GM12892 (cell line): ENCODE data around the gene RXRA.
A peak's percentile ranks its signal among the peaks of the same experiment; 100 is the strongest.

Experiments
- DNase-seq: peaks from one replicate; pipeline ENCODE4 v3.0.0; 2011; ENCODE audit not compliant: insufficient read length
- FAIRE-seq: peaks from 2 replicates; lab custom pipeline; 2011; peaks lifted over from hg19 to GRCh38; lab: Jason Lieb, UNC
- POLR2A ChIP-seq: IDR thresholded peaks from 2 replicates; pipeline ENCODE4 v1.6.1; 2011; ENCODE audit warnings: low read depth, low read length, control low read depth
- POLR2AphosphoS5 ChIP-seq: IDR thresholded peaks from 2 replicates; pipeline ENCODE4 v1.6.1; 2011; ENCODE audit warnings: low read depth, low read length, control low read depth
- TAF1 ChIP-seq: IDR thresholded peaks from 2 replicates; pipeline ENCODE4 v1.6.1; 2011; ENCODE audit warnings: low read depth, mild to moderate bottlenecking, control low read depth, low read length, borderline replicate concordance

RXRA gene

DNA sequence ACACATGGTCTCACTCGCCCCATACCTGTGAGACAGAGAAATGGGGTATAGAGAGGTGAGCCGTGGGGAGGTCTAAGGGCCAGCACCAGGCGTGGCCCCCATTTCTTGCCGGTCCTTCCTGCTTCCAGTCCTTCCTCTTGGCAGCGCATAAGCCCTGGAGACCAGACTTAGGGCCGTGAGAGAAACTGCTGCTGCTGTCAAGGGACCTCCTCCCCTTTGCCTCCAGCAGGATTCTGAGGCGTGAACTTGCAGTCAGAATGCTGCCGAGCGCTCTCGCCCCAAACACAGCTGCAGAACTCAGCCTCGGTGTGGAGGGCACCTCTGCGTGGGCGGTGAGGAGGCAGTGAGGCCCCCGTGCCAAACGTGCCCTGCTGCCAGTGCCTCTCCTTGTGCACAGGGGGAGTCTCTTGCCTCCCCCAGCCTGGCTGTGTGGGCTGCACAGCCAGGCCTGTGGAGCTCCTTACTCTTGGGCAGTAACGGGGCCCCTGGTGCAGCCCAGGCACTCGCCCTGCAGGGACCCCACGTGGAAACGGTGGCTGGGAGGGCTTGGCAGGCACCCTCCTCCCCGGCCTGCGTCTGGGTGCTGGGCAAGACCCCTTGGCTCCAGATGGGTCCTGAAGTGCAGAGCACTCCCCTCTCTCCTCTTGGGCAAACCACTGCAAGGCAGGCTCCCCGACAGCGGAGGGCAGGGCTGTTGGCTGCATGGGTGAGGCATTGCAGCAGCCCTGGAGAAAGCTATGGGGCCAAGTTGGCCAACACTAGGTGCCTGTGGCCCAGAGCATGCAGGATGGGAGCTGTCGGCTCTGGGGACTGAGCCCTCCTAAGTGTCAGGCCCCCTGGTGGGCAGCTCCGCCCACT is 85.4 kb downstream of the RXRA start:
- no peak for TF ChIP-seq POLR2AphosphoS5
- TF ChIP-seq TAF1 = no peak
- TF ChIP-seq POLR2A = no peak
- no peak for DNase-seq
- FAIRE-seq = no peak

DNA sequence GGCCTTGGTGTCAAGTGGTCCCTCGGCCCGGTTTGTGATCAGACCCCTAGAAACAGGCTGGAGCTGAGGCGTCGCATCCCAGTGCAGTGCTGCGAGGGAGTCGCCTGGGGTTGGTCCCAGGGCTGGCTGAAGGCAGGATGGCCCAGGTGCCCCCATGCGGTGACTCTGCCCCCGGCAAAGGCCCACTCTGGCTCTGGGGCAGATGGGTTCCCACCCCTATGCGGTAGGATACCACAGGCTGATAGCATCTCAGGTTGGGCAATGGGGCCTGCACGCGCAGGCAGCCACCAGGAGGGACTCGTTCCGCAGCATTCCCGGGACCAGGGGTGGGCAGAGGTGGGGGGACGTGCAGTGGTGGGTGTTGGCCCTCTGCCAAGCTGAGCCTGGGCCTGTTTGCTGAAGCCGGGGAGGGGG is 86.0 kb downstream of the RXRA start:
- FAIRE-seq (no peak), DNase-seq (no peak)
- TF ChIP-seq POLR2AphosphoS5 (no peak), POLR2A (no peak), TAF1 (no peak)

DNA sequence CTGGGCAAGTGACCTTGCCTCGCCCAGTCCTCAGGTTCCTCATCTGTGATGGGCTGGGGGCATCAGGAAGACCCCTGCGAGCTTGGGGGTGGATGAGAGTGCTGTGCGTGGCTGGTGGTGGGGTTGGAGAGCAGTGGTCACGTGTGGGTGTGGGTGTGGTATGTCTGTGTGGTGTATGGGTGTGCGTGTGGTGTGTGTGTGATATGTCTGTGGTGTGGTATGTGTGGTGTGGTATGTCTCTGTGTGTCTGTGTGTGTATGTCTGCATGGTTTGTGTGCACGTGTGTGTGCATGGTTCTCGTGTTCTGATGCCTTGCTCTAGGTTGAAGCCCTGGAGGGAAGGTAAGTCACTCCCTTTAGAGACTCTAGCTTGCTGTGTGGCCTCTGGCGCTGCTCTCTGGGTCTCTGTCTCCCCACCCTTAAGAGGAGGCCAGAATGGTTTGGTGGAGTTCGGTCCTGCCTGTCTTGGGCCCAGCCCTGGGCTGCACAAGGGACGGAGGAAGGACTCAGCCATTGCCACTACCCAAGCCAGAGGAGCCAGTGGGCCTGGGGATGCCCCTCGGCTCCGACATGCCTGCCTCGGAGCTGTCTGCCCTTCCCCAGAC is 87.0 kb downstream of the RXRA start:
- DNase-seq (no peak), FAIRE-seq (no peak)
- no peak for TF ChIP-seq POLR2AphosphoS5
- no peak for TF ChIP-seq TAF1
- TF ChIP-seq POLR2A = no peak

DNA sequence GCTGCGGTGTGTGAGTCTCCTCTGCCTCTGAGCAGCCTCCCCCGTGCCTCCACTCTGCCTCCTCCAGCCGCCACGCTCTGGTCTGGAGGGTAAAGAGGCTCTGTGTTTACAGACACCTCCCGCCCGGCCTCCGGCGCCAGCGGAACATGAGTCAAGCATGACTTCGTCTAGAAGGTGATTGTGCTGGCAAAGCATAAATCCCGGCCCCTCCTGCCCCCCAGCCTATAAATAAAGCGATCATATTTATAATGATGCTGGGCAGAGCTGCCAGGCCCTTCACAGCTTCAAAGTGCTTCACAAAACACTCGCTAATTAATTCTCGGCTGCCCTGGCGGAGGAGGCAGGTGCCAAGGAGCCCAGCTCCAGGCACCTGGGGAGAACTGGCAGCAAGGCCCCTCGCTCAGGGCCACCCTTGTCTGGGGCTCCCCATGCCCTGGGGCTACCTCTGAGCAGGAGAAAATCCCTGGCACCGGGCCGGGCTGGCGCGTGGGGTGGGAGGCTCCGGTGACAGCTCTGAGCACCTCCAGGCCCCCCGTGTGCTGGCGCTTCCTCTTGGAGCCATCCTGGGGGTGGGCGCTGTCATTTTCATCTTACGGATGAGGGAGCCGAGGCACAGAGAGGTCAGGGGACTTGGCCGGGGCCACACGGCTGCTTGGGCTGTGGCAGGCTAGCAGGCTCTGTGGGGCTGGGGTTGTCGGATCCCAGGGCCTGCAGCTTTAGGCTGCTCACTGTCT is 87.8 kb downstream of the RXRA start:
- TF ChIP-seq POLR2AphosphoS5 (no peak), POLR2A (no peak), TAF1 (no peak)
- FAIRE-seq = no peak

DNA sequence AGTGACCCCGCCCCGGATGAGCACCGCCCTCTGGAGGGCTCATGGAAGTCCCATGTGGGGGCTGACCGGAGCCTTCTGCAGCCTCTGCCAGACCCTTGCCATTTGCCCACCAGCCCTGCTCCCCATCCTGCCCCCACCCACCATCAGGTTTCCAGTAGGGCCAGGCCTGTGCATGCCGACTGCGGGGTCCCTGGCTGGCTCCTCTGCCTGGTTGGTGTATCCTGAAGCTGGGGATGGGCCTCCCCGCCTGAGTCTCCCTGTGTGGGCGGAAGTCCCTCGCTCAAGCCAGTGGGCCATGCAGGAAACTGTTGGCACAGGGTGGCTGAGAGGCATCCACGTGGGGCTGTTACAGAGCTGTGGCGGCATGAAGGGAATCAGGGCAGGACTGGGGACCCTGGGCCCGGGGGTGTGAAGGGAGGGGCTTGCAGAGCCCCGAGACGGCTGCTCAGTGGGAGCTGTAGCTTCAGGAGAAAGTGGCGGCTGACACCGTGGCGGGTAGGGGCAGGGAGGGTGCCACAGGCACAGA is 88.7 kb downstream of the RXRA start:
- DNase-seq (no peak), FAIRE-seq (no peak)
- TF ChIP-seq TAF1 = no peak
- no peak for TF ChIP-seq POLR2A
- no peak for TF ChIP-seq POLR2AphosphoS5

More for the DNA sequence above, 87.8 kb downstream of the RXRA start:
- no peak for DNase-seq

DNA sequence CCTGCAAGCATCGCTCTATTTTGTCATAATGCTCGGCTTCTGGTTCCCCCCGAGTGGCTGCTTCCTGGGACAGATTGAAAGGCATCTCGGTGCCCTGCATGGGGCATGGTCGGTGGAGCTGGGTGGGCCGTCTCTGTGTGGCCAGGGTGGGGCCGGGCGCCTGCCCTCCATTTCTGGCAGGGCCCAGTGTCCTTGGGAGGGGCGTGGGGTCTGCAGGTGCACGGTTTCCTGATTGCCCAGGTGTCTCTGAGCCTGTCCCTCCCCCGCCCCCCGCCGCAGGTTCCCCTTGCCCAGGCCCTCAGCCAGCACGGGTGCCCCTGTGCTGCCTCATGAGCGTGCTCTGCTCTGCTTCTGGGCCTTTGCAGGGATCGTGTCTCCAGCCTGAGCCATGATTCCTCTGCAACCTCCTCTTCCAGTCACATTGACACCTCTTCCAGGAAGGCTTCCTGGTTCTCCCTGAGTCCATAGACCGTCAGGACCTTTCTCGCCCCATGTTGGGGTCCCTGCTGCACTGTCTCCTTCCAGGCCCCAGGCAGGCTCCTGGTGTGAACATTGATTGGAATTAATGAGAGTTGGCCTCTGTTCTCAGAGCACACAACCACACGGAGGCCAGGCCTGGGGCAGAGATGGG is 90.2 kb downstream of the RXRA start:
- no peak for TF ChIP-seq POLR2A
- TF ChIP-seq TAF1 = no peak
- no peak for TF ChIP-seq POLR2AphosphoS5
- DNase-seq = no peak
- FAIRE-seq = no peak

DNA sequence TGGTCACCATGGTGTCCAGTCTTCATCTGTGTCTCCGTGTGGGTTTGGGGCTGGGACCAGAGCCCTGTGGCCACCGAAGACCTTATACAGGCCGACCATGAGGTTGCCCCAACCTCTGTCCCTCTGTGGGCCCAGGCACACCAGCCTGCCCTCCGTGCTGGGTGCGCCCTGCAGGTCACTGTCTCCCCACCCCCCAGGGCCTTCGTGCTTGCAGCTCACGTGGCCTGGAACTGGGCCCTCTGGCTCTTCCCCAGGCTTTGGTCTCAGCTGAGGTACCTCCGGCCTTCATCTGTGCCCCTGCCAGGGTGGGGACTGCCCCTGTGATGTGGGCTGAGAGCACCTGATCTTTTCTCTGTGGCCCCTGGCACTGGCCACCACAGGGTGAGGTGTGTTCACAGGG is 92.1 kb downstream of the RXRA start:
- no peak for DNase-seq
- no peak for TF ChIP-seq TAF1
- FAIRE-seq = no peak

DNA sequence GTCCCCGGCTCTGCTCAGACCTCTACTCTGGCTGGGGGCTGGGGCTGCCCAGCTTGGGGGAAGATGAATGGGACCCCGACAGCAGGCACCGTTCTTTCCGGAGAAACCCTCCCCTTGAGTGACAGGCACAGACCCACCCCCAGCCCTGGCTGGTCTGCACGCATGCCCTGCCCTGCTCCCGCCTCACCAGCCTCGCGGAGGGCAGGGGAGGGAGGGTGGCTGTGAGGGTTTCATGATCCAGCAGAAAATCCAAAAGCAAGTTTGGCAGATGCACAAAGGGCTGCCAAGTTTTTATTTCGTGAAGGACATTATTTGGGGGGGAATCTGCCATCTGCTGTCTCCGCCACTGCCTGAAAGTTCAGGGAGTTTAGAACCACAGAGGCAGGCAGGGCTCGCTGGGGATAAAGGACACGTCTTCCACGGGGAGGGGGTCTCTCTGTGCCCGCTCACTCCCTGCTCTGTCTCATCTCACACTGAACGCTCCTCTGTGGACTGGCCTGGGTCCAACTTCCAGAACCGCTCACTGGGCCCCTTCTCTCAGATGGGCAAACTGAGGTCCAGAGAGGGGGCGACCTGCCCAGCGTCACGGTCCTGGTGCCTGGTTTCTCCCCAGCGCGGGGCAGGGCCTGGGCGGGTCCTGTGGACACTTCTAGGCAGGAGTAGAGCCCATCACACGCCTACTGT is 92.9 kb downstream of the RXRA start:
- TF ChIP-seq POLR2AphosphoS5 (no peak), TAF1 (no peak), POLR2A (no peak)
- FAIRE-seq (no peak), DNase-seq (no peak)

DNA sequence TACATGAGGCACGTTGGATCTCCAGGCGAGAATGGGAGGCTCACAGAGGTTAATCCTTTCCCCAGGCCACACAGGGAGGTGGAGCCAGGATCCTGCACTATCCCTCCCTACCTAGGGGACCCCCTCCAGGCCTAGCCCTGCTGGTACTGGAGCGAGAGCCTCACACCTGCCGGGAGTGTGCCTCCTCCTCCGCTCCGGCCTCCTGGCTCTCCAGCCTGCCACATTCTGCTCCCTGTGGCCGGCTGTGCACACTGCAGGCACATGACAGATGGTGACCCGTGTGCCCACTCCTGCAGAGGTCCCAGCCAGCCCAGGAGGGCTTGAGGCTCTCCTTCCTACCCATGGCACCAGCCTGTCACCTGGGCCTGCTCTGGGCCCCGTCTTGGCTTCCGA is 93.4 kb downstream of the RXRA start:
- peak; percentile 67 for DNase-seq
- no peak for TF ChIP-seq POLR2AphosphoS5
- no peak for TF ChIP-seq POLR2A
- TF ChIP-seq TAF1 = no peak
- FAIRE-seq = no peak

DNA sequence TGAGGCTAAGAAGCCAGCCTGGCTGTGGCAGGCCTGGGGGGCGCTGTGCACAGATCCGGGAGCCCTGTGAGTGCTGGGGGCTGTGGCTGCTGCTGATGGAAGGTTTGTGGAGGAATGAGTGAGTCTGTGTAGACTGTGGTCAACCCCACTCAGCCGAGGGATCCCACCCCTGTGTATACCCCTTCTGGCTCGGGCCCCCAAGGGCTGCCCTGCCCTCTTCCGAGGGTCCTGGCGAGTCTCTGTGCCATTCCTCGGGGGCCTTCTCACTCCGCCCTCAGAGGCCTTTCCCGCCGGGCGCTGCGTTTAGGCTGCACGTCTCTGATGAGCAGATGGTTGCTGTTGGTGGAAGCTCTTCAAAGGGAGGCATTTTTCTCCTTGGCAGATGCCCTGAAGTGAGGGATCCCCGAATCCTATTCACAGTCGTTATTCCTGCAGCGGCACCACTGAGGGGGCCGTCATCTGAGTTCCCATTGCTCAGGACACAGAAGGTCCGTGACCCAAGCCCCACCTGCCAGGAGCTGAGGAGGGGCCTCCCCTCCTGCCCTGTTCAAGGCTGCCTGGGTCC is 94.1 kb downstream of the RXRA start:
- TF ChIP-seq POLR2A (no peak), TAF1 (no peak), POLR2AphosphoS5 (no peak)
- DNase-seq (no peak), FAIRE-seq (no peak)

DNA sequence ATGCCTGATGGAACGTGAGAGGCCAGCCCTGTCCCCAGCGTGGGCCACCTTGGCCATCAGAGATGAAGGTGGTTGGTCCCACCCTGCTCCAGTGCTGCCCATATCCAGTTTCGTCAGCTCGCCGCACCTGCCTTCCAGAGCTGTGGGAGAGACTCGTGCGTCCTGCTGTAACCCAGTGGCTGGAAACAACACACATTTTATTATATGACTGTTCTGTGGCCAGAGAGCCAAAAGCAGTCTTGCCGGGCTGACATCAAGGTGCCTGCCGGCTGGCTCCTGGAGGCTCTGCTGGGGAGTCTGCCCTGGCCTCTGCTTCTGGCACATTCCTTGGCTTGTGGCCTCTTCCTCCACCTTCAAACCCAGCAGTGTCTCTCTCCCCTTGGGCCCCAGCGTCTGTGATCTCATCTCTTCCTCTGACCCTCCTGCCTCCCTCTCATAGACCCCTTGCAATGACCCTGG is 94.7 kb downstream of the RXRA start:
- FAIRE-seq = no peak
- TF ChIP-seq POLR2A = no peak
- TF ChIP-seq TAF1 = no peak
- TF ChIP-seq POLR2AphosphoS5 = no peak

More for the DNA sequence above, 94.7 kb downstream of the RXRA start:
- DNase-seq = no peak
